GM21390 (cell line): Measurements from ENCODE around the gene APBB2.
"Not testable (repeated sequence)": the region's sequence is repeated elsewhere in the genome, so short reads cannot be mapped to it uniquely, and the experiment has no call there.

Experiments used
- ATAC-seq: cut with Tn5 transposase; IDR thresholded peaks from one replicate; pipeline ENCODE4 v1.9.1; 2021; ENCODE audit not compliant: unreplicated experiment

The APBB2 gene

DNA sequence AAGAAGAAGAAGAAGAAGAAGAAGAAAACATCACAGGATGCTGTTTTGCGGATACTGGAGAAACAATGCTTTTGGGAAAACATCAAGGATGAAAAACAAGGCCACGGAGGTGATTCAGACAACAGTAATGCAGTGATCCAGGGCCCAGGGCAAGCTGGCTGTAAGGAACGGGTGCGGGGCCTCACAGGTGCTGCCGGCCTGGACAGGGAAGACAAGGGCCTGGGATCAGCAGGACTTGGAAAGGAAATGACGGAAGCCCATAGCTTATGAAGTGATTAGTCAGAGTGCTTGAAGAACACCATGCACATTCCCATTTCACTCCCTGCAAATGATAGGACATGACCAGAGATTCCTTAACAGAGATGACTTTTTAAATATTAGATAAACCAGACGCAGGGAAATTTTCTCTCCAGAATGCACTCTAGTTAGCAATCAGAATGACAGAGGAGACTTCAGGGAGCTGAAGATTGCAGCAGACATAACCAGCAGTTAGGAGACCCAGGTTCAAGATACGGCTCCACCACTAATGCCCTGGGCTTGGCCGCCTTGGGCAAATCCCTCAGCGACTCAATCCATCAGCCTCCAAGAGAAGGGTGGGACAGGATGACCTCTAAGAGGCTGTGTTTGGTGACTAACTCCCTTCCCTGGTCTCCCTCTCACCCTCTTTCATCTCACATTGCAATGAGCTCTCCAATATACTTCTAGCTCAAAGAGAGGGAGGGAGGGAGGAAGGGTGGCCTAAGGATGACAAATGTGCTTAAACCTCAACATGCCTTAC lies 54.1 kb downstream of the APBB2 start:
- no peak for ATAC-seq

- ATAC-seq, result no peak
Measured at GRCh38 chr4:41158756-41159155, 55.6 kb downstream of the APBB2 start.

DNA sequence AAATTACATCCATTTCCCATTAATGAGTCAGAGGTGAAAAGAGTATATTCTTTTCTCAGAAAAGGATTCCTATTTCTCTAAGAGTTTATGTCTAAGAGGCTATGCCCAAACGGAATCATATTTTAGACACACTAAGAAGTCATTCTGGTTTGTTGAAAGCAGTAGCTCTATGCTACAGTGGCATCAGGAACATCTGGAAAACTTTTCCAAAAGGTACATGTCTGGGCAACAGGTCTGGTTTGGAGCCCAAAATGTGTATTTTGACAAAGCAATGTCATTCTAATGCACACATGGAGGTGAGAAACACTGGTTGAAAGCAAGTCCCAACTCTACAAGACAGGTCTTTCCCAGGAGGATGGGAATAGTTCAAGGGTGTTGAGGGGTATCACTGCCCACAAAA lies 56.1 kb downstream of the APBB2 start:
- no peak for ATAC-seq

GRCh38 chr4:41157009-41157408 lies 57.3 kb downstream of the APBB2 start:
- ATAC-seq, result no peak

GRCh38 chr4:41156574-41156973 lies 57.8 kb downstream of the APBB2 start:
- no peak for ATAC-seq

DNA sequence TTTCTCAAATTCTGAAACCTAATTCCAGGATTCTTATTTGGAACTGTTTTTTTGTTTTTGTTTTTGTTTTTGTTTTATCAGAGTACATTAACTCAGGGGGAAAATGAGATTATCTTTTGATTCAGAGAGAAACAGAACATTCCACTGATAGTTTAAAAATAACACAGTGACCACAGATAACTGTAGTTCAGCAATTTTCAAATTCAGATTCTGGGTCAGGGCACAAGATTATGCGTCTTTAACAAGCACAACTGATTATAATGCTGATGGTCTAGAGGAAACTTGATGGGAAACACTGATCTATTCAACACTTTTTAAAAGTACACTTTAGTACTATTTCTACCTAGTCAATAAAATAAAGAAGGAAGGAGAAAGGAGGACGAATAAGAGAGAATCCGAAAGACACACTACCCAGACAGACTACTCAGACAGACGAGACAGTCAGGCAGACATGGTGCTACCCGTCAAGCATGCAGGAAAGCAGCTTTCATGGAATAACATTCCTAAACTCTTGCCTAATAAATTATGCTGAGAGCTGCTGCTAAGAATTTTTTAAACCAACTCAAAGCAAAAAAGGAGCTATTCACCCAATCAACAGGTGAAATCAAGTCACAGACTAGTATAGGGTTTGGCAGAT lies 59.0 kb downstream of the APBB2 start:
- no peak for ATAC-seq

DNA sequence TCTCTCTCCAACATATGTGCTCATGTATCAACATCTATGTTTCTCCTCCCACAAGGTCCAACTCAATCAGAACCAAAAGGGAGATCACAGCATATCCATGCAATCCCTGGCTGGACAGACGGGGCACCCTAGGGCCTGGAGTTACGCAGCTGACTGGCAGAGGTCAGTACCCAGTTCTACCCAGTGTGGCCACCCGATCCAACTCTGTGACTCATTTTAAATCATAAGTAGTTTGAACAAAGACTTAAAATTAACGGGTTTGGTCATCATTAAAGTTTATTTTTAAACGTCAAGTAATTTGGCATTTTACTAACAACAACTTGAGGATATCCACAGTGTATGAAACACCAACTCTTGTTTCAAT lies 59.5 kb downstream of the APBB2 start:
- no peak for ATAC-seq

DNA sequence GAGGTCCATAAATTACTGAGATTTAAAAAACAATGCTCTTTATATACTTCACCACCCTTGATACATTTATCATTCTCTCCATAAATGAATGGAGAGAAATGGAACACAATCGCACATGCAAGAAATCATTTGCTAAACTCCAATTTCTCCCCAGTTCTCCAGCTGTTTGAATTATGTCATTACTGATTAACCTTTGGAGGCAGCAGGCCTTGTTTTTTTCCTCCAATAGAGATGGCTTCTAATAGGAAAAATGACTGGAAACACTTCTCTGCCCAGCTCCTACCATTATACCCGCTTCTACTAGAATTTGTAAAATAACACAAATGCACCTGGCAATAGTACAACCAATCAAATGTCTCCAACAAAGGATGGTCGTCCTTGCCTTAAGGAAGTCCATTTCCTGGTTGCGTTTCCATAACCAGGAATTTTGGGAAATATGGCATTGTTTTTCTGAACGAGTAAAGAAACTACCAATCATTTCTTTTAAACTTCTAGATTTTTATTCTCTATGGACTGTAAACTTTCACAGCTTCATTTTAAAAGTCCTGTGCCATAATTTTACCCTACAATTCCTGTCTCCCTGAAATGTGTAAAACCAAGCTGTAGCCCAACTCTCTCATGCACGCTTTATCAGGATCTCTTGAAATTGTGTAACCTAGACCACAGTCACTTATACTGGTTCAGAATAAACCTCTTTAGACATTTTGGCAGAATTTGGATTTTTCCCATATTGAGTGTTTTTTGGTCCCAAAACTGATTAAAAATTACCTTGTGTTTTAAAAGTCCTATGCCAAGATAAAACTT lies 60.1 kb downstream of the APBB2 start:
- no peak for ATAC-seq

GRCh38 chr4:41150401-41150800 lies 63.9 kb downstream of the APBB2 start:
- ATAC-seq, result no peak

DNA sequence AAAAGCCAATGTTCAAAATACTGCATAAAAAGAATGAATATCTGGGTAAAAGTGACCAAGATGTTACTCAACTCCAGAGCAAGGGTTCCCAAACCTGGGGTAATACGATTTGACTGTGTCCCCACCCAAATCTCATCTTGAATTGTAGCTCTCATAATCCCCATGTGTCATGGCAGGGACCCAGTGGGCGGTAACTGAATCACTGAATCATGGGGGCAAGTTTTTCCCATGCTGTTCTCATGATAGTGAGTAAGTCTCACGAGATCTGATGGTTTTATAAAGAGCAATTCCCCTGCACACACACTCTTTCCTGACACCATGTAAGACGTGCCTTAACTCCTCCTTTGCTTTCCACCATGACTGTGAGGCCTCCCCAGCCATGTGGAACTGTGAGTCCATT lies 64.8 kb downstream of the APBB2 start:
- not testable (repeated sequence) for ATAC-seq

- ATAC-seq, result no peak
Measured at GRCh38 chr4:41148931-41149330, 65.4 kb downstream of the APBB2 start.

- no peak for ATAC-seq
Measured at GRCh38 chr4:41148292-41148691, 66.0 kb downstream of the APBB2 start.

GRCh38 chr4:41147570-41147969 lies 66.8 kb downstream of the APBB2 start:
- ATAC-seq, result not testable (repeated sequence)

DNA sequence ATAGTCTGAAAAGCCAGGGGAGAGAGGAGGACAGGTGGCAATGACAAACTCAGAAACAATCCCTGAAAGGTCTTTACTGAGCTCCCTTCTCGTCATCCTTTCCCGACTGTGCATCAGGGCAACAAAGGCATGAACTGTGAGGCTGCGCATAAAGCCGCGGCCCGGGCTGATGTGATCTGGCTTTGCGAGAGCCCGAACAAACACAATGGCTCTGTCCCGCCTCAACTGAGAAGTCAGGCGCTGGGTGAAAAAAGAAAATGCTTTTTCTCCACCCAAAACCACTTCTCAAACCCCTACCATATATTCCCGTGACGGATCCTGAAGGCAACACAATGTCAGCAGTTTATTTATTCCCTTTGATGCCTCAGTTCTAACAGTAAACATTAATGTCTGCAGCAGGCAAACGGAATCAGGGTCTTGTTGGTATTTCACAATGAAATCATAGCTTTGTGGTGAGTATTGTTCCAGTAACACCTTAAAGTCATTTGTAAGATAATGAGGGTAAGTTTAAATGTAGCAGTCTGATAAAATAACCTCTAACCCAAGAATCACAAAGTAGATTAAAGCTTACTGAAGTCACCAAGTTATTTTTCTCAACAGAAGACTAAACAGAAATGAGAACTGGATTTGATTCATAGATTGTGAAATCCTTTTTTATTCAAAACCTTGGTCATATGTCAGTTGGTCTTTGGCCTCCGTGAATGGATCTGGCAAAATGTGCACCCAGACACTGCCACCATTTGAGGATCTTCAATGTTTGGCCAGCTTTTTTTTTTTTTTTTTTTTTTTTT lies 67.4 kb downstream of the APBB2 start:
- ATAC-seq, result no peak

DNA sequence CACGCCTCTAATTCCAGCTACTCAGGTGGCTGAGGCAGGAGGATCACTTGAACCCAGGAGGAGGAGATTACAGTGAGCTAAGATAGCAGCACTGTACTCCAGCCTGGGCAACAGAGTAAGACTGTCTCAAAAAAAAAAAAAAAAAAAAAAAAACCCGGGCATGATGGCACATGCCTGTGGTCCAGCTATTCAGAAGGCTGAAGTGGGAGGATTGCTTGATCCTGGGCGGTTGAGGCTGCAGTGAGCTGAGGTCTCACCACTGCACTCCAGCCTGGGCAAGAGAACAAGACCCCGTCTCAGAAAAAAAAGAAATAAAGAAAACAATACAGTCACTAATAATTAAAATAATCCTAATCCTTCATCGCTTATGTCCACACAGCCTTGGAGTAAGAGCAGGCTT lies 68.1 kb downstream of the APBB2 start:
- no peak for ATAC-seq

GRCh38 chr4:41145571-41146078 lies 68.7 kb downstream of the APBB2 start:
- ATAC-seq, result no peak

DNA sequence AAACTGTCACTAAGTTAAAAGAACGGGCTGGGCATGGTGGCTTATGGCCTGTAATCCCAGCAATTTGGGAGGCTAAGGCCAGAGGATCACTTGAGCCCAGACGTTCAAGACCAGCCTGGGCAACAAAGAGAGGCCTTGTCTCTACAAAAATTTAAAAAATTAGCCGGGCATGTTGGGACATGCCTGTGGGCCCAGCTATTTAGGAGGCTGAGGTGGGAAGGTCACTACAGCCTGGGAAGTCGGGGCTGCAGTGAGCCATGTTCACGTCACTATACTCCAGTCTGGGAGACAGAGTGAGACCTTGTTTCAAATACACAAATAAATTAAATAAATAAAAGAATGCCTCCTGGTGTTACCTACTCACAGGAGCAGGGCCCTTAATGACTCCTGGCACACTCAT lies 69.5 kb downstream of the APBB2 start:
- no peak for ATAC-seq

- no peak for ATAC-seq
Measured at GRCh38 chr4:41144040-41144379, 70.3 kb downstream of the APBB2 start.

DNA sequence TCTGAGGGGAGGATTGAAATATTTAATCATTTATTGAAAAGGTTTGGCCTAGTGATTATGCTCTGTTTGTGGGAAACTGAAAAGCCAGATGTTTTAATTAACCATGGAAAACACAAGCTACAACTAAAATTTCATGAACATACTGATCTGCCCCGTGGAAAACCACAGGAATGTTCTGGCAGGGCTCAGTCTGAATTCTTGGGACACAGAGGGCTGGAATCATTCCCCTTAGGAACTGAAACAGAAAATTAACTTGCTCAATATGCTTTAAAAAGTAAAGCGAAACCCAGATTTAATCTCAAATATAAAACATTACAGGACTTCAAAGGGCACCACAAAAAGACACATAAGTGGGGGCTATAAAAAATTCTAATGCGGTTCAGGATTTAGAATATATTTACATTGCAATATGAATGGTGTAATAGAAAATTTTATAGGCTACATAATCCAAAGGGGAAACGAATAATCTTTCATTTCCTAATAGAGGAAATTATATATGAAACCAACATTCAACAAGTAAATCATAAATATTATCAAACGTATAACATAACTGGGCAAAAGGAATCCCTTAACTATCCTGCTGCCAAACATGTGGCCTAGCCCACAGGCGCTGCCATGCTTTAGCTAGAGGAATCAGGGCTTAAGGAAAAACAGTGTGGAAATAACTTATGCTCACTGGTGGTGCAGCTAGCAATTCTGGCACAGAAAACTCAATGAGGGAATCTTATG lies 70.9 kb downstream of the APBB2 start:
- ATAC-seq, result no peak
